ENCODE data around the gene RPIA. TPM values are rescaled to one million over a fixed set of nuclear protein-coding genes. Genes with fewer than 3 reads are reported as not detected.
A peak's percentile ranks its signal among the peaks of the same experiment; 100 is the strongest.

RPIA gene
- total and polyA plus RNA-seq, 3 donors from 2014 or later = 16.2 to 17.9 (median 16.2) TPM

DNA sequence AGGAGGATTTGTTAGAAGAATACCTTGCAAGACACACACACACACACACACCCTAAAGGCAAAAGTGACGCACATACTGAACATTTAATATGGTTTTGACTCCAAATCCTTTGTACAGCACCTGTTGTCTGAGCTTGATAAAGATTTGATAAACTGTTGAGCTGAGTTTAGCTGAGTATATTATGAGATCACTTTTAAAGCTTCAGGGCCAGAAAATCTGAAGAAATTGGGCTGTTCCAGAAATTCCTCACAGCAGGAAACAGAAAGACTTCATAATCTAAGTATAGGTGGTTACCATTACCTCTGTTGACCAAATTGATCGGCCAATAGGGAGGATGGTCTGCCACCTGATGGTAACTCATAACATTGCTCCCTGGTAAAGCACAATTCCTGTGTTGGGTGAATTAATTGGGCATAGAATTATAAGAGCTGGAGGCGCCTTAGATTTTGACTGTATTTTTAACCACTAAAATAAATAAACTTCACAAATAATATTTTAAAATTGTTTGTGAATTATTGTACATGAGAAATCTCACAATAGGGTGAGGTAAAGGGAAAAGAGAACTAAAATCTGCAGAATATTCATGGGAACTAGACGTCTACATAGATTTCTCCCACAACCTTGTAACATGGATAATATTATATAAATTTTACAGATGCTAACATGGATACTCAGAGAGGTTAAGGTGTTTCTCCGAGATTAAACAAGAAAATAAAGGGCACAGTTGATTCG, 21.8 kb upstream of the RPIA start:
- no peak for DNase-seq
- no peak for TF ChIP-seq POLR2A (IDR thresholded peaks at IDR 0.05)
- TF ChIP-seq CTCF (IDR thresholded peaks at IDR 0.05) = peak; percentile 34 to 72 (median 50)
- Histone ChIP-seq H3K27ac (no peak overlapping the region), H3K4me1 (no peaks in the 10 kb centered on the region), H3K36me3 (ENCODE audit: low read depth, missing control alignments) (no peaks in the 10 kb centered on the region), H3K4me3 (no peak overlapping the region), H3K9me3 (no peaks in the 10 kb centered on the region), H3K27me3 (no peaks in the 10 kb centered on the region)
- 68 to 71% methylated on average over 6 of the region's 6 CpGs for WGBS, 2 donors
- intact Hi-C loops (cut with DNase I; ENCODE audit: low total_unique reads) = loop anchor here (10.0 kb wide), 1 partner anchor 75 kb away; no protein-coding TSS in a partner anchor

- Histone ChIP-seq H3K27me3 (no peaks in the 10 kb centered on the region), H3K4me1 (no peaks in the 10 kb centered on the region), H3K9me3 (no peaks in the 10 kb centered on the region), H3K36me3 (ENCODE audit: low read depth, missing control alignments) (no peaks in the 10 kb centered on the region), H3K4me3 (peak overlapping the region in 1 of 2 donors; percentile 11), H3K27ac (no peak overlapping the region)
- WGBS, 2 donors = 24 to 32% methylated on average over 11 of the region's 11 CpGs
- no peak for TF ChIP-seq POLR2A (IDR thresholded peaks at IDR 0.05)
- peak; percentile 59 to 96 (median 82) for TF ChIP-seq CTCF (IDR thresholded peaks at IDR 0.05)
- intact Hi-C loops (cut with DNase I; ENCODE audit: low total_unique reads) = loop anchor here (10.0 kb wide), 1 partner anchor 77 kb away; no protein-coding TSS in a partner anchor
- peak; percentile 15 for DNase-seq
Observed at GRCh38 chr2:88671786-88672427, 19.6 kb upstream of the RPIA start.

- H3K4me3 ChIP-seq = no peak overlapping the region
- no peak overlapping the region for H3K27ac ChIP-seq
- no peaks in the 10 kb centered on the region for H3K27me3 ChIP-seq
- WGBS, 2 donors = 61 to 63% methylated on average over 1 of the region's 1 CpG
- no peaks in the 10 kb centered on the region for H3K4me1 ChIP-seq
- intact Hi-C loops (cut with DNase I; ENCODE audit: low total_unique reads) = loop anchor here (10.0 kb wide), 1 partner anchor 79 kb away; no protein-coding TSS in a partner anchor
- DNase-seq = no peak
- H3K36me3 ChIP-seq (ENCODE audit: low read depth, missing control alignments) = no peaks in the 10 kb centered on the region
- TF ChIP-seq CTCF (IDR thresholded peaks at IDR 0.05) (no peak), POLR2A (IDR thresholded peaks at IDR 0.05) (no peak)
- no peaks in the 10 kb centered on the region for H3K9me3 ChIP-seq
Observed at GRCh38 chr2:88673363-88673762, 18.1 kb upstream of the RPIA start.

GRCh38 chr2:88680266-88680902, 11.1 kb upstream of the RPIA start:
- peak overlapping the region in 1 of 2 donors; percentile 14 for H3K27ac ChIP-seq
- no peaks in the 10 kb centered on the region for H3K9me3 ChIP-seq
- WGBS, 2 donors = 80 to 81% methylated on average over 7 of the region's 7 CpGs
- peaks cover 5% of the 10 kb centered on the region for H3K4me1 ChIP-seq
- DNase-seq = no peak
- intact Hi-C loops (cut with DNase I; ENCODE audit: low total_unique reads) = no loop called here
- H3K4me3 ChIP-seq = no peak overlapping the region
- no peaks in the 10 kb centered on the region for H3K36me3 ChIP-seq (ENCODE audit: low read depth, missing control alignments)
- TF ChIP-seq POLR2A (IDR thresholded peaks at IDR 0.05) (no peak), CTCF (IDR thresholded peaks at IDR 0.05) (no peak)
- H3K27me3 ChIP-seq = no peaks in the 10 kb centered on the region

Data from testis (tissue), 3 donors.